CD4-positive, alpha-beta memory T cell (primary cell): ENCODE results near the gene WNT7B. TPM values are rescaled to one million over a fixed set of nuclear protein-coding genes. Genes with fewer than 3 reads are reported as not detected.

Experiments used
- CTCF ChIA-PET: fragments of 350-600 bp; sonication (Branson Sonifier 250); formaldehyde crosslinking; loops from one replicate; lab custom pipeline; 2021; ENCODE audit warnings: inconsistent platforms; ENCODE audit not compliant: partially characterized antibody; lab: Charles Lee
- POLR2A ChIA-PET: fragments of 350-600 bp; sonication (Branson Sonifier 250); formaldehyde crosslinking; loops from one replicate; lab custom pipeline; 2021; ENCODE audit not compliant: partially characterized antibody; lab: Charles Lee
- DNase-seq, 5 donors: peaks; one replicate each; pipeline versions ENCODE4 v3.0.0 to v3.0.0-alpha.2; 2020 to 2022; ENCODE audit warnings: mixed read lengths in 1 of 5
- H3K27ac ChIP-seq: one replicate; pipeline ENCODE4 v1.7.0; 2013; ENCODE audit warnings: low read depth, low read length
- H3K27me3 ChIP-seq: 2 replicates; pipeline ENCODE4 v1.7.0; 2013; ENCODE audit warnings: mild to moderate bottlenecking, low read length, moderate library complexity; ENCODE audit not compliant: insufficient read depth
- H3K36me3 ChIP-seq: 2 replicates; pipeline ENCODE4 v1.7.0; 2013; ENCODE audit warnings: mild to moderate bottlenecking, low read length, moderate library complexity; ENCODE audit not compliant: insufficient read depth
- H3K4me1 ChIP-seq: 2 replicates; pipeline ENCODE4 v1.7.0; 2013; ENCODE audit warnings: mild to moderate bottlenecking, low read length, moderate library complexity; ENCODE audit not compliant: insufficient read depth
- H3K4me3 ChIP-seq, 2 donors: one replicate each; pipeline ENCODE4 v1.7.0; 2013; ENCODE audit warnings: low read length in 2 of 2, mild to moderate bottlenecking in 1 of 2
- H3K9me3 ChIP-seq, 2 donors: one replicate each; pipeline ENCODE4 v1.7.0; 2013; ENCODE audit warnings: low read length in 2 of 2, control low read depth in 1 of 2; ENCODE audit not compliant: control insufficient read depth in 1 of 2
- H3K27ac Mint-ChIP-seq, 7 donors: one replicate each; pipeline ENCODE4 v1.8.0; 2020 to 2021; ENCODE audit warnings: mixed read lengths in 7 of 7, mild to moderate bottlenecking in 6 of 7, inconsistent platforms in 3 of 7, moderate library complexity in 3 of 7
- H3K27me3 Mint-ChIP-seq, 2 donors: one replicate each; pipeline ENCODE4 v1.8.0; 2020 to 2021; ENCODE audit warnings: mixed read lengths in 2 of 2
- H3K36me3 Mint-ChIP-seq, 2 donors: one replicate each; pipeline ENCODE4 v1.8.0; 2020 to 2021; ENCODE audit warnings: mixed read lengths in 2 of 2, inconsistent platforms in 1 of 2, mild to moderate bottlenecking in 1 of 2
- H3K4me1 Mint-ChIP-seq, 4 donors: one replicate each; pipeline ENCODE4 v1.8.0; 2020 to 2021; ENCODE audit warnings: mixed read lengths in 4 of 4, mild to moderate bottlenecking in 1 of 4
- H3K4me3 Mint-ChIP-seq, 8 donors: one replicate each; pipeline ENCODE4 v1.8.0; 2020 to 2021; ENCODE audit warnings: mixed read lengths in 8 of 8, mild to moderate bottlenecking in 7 of 8, moderate library complexity in 6 of 8, inconsistent platforms in 3 of 8
- H3K9me3 Mint-ChIP-seq, 8 donors: one replicate each; pipeline ENCODE4 v1.8.0; 2020 to 2021; ENCODE audit warnings: mixed read lengths in 8 of 8, mild to moderate bottlenecking in 5 of 8, inconsistent platforms in 3 of 8, moderate library complexity in 1 of 8
- intact Hi-C: fragments of 100-400 bp; cut with micrococcal nuclease; formaldehyde crosslinking; loops from one replicate; pipeline ENCODE4 v1.15.1; 2023
- polyA plus RNA-seq, 2 donors: library from polyadenylated mRNA; unstranded; fragments of 300-500 nt; fragmentation: Illumina TruSeq; gene quantifications; one replicate each; pipeline ENCODE4 v1.2.3, GENCODE V29; 2021
- total RNA-seq, 2 experiments: library from RNA; stranded (reverse); gene quantifications; one replicate each; pipeline ENCODE4 v1.2.3, GENCODE V29; 2021

WNT7B gene
- total and polyA plus RNA-seq, 4 experiments from 2014 or later, result not detected

- Histone ChIP-seq H3K36me3 (no peaks in the 10 kb centered on the region), H3K4me3 (no peak overlapping the region), H3K27ac (no peak overlapping the region), H3K4me1 (no peaks in the 10 kb centered on the region), H3K27me3 (no peaks in the 10 kb centered on the region), H3K9me3 (no peaks in the 10 kb centered on the region)
- H3K36me3 Mint-ChIP-seq, result no peaks in the 10 kb centered on the region
- H3K9me3 Mint-ChIP-seq, result no peaks in the 10 kb centered on the region
- intact Hi-C loops, result no loop called here
- POLR2A ChIA-PET, result no interaction called here
- CTCF ChIA-PET, result interaction anchor here (0.5 kb wide), 1 partner anchor 31 kb away, joined by 3 read pairs; no protein-coding TSS in a partner anchor
- no peak for DNase-seq
- H3K4me1 Mint-ChIP-seq, result no peaks in the 10 kb centered on the region
- H3K27ac Mint-ChIP-seq, result peak overlapping the region in 1 of 7 donors; percentile 61
- H3K4me3 Mint-ChIP-seq, result no peak overlapping the region
- peaks cover 4 to 17% of the 10 kb centered on the region in 2 donors for H3K27me3 Mint-ChIP-seq
Observed at GRCh38 chr22:45895436-45896152, 81.4 kb downstream of the WNT7B start.

- no peaks in the 10 kb centered on the region for H3K27me3 ChIP-seq
- no peak overlapping the region for H3K27ac ChIP-seq
- Mint-ChIP-seq H3K4me1 (no peaks in the 10 kb centered on the region), H3K27ac (no peak overlapping the region), H3K27me3 (peaks cover 3 to 14% of the 10 kb centered on the region in 2 donors), H3K36me3 (no peaks in the 10 kb centered on the region), H3K4me3 (no peak overlapping the region), H3K9me3 (no peaks in the 10 kb centered on the region)
- ChIA-PET CTCF (no interaction called here), POLR2A (no interaction called here)
- H3K9me3 ChIP-seq, result no peaks in the 10 kb centered on the region
- no peaks in the 10 kb centered on the region for H3K4me1 ChIP-seq
- H3K4me3 ChIP-seq, result no peak overlapping the region
- no peak for DNase-seq
- no peaks in the 10 kb centered on the region for H3K36me3 ChIP-seq
- intact Hi-C loops, result no loop called here
Observed at GRCh38 chr22:45893516-45893915, 83.4 kb downstream of the WNT7B start.

GRCh38 chr22:45892681-45893461 is 84.1 kb downstream of the WNT7B start:
- H3K27ac ChIP-seq, result no peak overlapping the region
- Mint-ChIP-seq H3K36me3 (no peaks in the 10 kb centered on the region), H3K27ac (no peak overlapping the region), H3K4me3 (no peak overlapping the region), H3K9me3 (peaks cover 0 to 2% (median 0%) of the 10 kb centered on the region in 8 donors), H3K27me3 (peaks cover 3 to 19% of the 10 kb centered on the region in 2 donors), H3K4me1 (no peaks in the 10 kb centered on the region)
- H3K4me1 ChIP-seq, result no peaks in the 10 kb centered on the region
- DNase-seq, result no peak
- no peaks in the 10 kb centered on the region for H3K27me3 ChIP-seq
- H3K36me3 ChIP-seq, result no peaks in the 10 kb centered on the region
- intact Hi-C loops, result no loop called here
- CTCF ChIA-PET, result no interaction called here
- no peaks in the 10 kb centered on the region for H3K9me3 ChIP-seq
- POLR2A ChIA-PET, result no interaction called here
- H3K4me3 ChIP-seq, result no peak overlapping the region

GRCh38 chr22:45891996-45892621 is 84.9 kb downstream of the WNT7B start:
- H3K4me1 ChIP-seq, result no peaks in the 10 kb centered on the region
- H3K27ac ChIP-seq, result no peak overlapping the region
- Mint-ChIP-seq H3K27ac (no peak overlapping the region), H3K4me3 (no peak overlapping the region), H3K9me3 (peaks cover 0 to 2% (median 0%) of the 10 kb centered on the region in 8 donors), H3K4me1 (no peaks in the 10 kb centered on the region), H3K27me3 (peaks cover 3 to 20% of the 10 kb centered on the region in 2 donors), H3K36me3 (no peaks in the 10 kb centered on the region)
- CTCF ChIA-PET, result no interaction called here
- intact Hi-C loops, result no loop called here
- POLR2A ChIA-PET, result no interaction called here
- no peak for DNase-seq
- H3K27me3 ChIP-seq, result no peaks in the 10 kb centered on the region
- no peaks in the 10 kb centered on the region for H3K36me3 ChIP-seq
- H3K4me3 ChIP-seq, result no peak overlapping the region
- no peaks in the 10 kb centered on the region for H3K9me3 ChIP-seq

- no peaks in the 10 kb centered on the region for H3K4me1 ChIP-seq
- Mint-ChIP-seq H3K27me3 (peaks cover 3 to 25% of the 10 kb centered on the region in 2 donors), H3K27ac (no peak overlapping the region), H3K4me3 (no peak overlapping the region), H3K9me3 (peaks cover 0 to 2% (median 0%) of the 10 kb centered on the region in 8 donors), H3K4me1 (no peaks in the 10 kb centered on the region), H3K36me3 (no peaks in the 10 kb centered on the region)
- DNase-seq, result no peak
- intact Hi-C loops, result no loop called here
- no peaks in the 10 kb centered on the region for H3K9me3 ChIP-seq
- no peaks in the 10 kb centered on the region for H3K36me3 ChIP-seq
- H3K27ac ChIP-seq, result no peak overlapping the region
- no peak overlapping the region for H3K4me3 ChIP-seq
- ChIA-PET POLR2A (no interaction called here), CTCF (no interaction called here)
- H3K27me3 ChIP-seq, result no peaks in the 10 kb centered on the region
Observed at GRCh38 chr22:45891471-45891995, 85.4 kb downstream of the WNT7B start.

- H3K9me3 Mint-ChIP-seq, result peaks cover 0 to 2% (median 0%) of the 10 kb centered on the region in 8 donors
- no peaks in the 10 kb centered on the region for H3K9me3 ChIP-seq
- no peak overlapping the region for H3K4me3 Mint-ChIP-seq
- ChIA-PET POLR2A (no interaction called here), CTCF (no interaction called here)
- no peak for DNase-seq
- H3K27me3 ChIP-seq, result no peaks in the 10 kb centered on the region
- H3K4me3 ChIP-seq, result no peak overlapping the region
- no peaks in the 10 kb centered on the region for H3K36me3 ChIP-seq
- no peaks in the 10 kb centered on the region for H3K4me1 ChIP-seq
- H3K27me3 Mint-ChIP-seq, result peaks cover 4 to 26% of the 10 kb centered on the region in 2 donors
- no peaks in the 10 kb centered on the region for H3K4me1 Mint-ChIP-seq
- H3K27ac ChIP-seq, result no peak overlapping the region
- H3K36me3 Mint-ChIP-seq, result no peaks in the 10 kb centered on the region
- intact Hi-C loops, result no loop called here
- H3K27ac Mint-ChIP-seq, result no peak overlapping the region
Observed at GRCh38 chr22:45891021-45891421, 85.9 kb downstream of the WNT7B start.

- Histone ChIP-seq H3K4me1 (no peaks in the 10 kb centered on the region), H3K36me3 (no peaks in the 10 kb centered on the region), H3K9me3 (no peaks in the 10 kb centered on the region), H3K27ac (no peak overlapping the region), H3K27me3 (no peaks in the 10 kb centered on the region), H3K4me3 (no peak overlapping the region)
- POLR2A ChIA-PET, result no interaction called here
- intact Hi-C loops, result no loop called here
- Mint-ChIP-seq H3K9me3 (peaks cover 0 to 2% (median 0%) of the 10 kb centered on the region in 8 donors), H3K4me1 (no peaks in the 10 kb centered on the region), H3K27ac (no peak overlapping the region), H3K36me3 (no peaks in the 10 kb centered on the region), H3K27me3 (peaks cover 4 to 26% of the 10 kb centered on the region in 2 donors), H3K4me3 (no peak overlapping the region)
- DNase-seq, result no peak
- CTCF ChIA-PET, result no interaction called here
Observed at GRCh38 chr22:45890351-45890635, 86.7 kb downstream of the WNT7B start.
